ENCODE results near the gene HDGFL3.

- TF ChIP-seq CREB1 (IDR thresholded peaks at IDR 0.05) = no peak
- TF ChIP-seq CREB1 (CRISPR knock-in tag; IDR thresholded peaks at IDR 0.05) = no peak
- TF ChIP-seq CHD1 (IDR thresholded peaks at IDR 0.05; ENCODE audit: low read length) = no peak
- TF ChIP-seq, protein P1, sequence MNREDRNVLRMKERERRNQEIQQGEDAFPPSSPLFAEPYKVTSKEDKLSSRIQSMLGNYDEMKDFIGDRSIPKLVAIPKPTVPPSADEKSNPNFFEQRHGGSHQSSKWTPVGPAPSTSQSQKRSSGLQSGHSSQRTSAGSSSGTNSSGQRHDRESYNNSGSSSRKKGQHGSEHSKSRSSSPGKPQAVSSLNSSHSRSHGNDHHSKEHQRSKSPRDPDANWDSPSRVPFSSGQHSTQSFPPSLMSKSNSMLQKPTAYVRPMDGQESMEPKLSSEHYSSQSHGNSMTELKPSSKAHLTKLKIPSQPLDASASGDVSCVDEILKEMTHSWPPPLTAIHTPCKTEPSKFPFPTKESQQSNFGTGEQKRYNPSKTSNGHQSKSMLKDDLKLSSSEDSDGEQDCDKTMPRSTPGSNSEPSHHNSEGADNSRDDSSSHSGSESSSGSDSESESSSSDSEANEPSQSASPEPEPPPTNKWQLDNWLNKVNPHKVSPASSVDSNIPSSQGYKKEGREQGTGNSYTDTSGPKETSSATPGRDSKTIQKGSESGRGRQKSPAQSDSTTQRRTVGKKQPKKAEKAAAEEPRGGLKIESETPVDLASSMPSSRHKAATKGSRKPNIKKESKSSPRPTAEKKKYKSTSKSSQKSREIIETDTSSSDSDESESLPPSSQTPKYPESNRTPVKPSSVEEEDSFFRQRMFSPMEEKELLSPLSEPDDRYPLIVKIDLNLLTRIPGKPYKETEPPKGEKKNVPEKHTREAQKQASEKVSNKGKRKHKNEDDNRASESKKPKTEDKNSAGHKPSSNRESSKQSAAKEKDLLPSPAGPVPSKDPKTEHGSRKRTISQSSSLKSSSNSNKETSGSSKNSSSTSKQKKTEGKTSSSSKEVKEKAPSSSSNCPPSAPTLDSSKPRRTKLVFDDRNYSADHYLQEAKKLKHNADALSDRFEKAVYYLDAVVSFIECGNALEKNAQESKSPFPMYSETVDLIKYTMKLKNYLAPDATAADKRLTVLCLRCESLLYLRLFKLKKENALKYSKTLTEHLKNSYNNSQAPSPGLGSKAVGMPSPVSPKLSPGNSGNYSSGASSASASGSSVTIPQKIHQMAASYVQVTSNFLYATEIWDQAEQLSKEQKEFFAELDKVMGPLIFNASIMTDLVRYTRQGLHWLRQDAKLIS (CRISPR knock-in tag; IDR thresholded peaks at IDR 0.05) = no peak
- TF ChIP-seq, protein P2, sequence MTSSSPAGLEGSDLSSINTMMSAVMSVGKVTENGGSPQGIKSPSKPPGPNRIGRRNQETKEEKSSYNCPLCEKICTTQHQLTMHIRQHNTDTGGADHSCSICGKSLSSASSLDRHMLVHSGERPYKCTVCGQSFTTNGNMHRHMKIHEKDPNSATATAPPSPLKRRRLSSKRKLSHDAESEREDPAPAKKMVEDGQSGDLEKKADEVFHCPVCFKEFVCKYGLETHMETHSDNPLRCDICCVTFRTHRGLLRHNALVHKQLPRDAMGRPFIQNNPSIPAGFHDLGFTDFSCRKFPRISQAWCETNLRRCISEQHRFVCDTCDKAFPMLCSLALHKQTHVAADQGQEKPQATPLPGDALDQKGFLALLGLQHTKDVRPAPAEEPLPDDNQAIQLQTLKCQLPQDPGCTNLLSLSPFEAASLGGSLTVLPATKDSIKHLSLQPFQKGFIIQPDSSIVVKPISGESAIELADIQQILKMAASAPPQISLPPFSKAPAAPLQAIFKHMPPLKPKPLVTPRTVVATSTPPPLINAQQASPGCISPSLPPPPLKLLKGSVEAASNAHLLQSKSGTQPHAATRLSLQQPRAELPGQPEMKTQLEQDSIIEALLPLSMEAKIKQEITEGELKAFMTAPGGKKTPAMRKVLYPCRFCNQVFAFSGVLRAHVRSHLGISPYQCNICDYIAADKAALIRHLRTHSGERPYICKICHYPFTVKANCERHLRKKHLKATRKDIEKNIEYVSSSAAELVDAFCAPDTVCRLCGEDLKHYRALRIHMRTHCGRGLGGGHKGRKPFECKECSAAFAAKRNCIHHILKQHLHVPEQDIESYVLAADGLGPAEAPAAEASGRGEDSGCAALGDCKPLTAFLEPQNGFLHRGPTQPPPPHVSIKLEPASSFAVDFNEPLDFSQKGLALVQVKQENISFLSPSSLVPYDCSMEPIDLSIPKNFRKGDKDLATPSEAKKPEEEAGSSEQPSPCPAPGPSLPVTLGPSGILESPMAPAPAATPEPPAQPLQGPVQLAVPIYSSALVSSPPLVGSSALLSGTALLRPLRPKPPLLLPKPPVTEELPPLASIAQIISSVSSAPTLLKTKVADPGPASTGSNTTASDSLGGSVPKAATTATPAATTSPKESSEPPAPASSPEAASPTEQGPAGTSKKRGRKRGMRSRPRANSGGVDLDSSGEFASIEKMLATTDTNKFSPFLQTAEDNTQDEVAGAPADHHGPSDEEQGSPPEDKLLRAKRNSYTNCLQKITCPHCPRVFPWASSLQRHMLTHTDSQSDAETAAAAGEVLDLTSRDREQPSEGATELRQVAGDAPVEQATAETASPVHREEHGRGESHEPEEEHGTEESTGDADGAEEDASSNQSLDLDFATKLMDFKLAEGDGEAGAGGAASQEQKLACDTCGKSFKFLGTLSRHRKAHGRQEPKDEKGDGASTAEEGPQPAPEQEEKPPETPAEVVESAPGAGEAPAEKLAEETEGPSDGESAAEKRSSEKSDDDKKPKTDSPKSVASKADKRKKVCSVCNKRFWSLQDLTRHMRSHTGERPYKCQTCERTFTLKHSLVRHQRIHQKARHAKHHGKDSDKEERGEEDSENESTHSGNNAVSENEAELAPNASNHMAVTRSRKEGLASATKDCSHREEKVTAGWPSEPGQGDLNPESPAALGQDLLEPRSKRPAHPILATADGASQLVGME (CRISPR knock-in tag; IDR thresholded peaks at IDR 0.05) = no peak
- TF ChIP-seq, protein P3, sequence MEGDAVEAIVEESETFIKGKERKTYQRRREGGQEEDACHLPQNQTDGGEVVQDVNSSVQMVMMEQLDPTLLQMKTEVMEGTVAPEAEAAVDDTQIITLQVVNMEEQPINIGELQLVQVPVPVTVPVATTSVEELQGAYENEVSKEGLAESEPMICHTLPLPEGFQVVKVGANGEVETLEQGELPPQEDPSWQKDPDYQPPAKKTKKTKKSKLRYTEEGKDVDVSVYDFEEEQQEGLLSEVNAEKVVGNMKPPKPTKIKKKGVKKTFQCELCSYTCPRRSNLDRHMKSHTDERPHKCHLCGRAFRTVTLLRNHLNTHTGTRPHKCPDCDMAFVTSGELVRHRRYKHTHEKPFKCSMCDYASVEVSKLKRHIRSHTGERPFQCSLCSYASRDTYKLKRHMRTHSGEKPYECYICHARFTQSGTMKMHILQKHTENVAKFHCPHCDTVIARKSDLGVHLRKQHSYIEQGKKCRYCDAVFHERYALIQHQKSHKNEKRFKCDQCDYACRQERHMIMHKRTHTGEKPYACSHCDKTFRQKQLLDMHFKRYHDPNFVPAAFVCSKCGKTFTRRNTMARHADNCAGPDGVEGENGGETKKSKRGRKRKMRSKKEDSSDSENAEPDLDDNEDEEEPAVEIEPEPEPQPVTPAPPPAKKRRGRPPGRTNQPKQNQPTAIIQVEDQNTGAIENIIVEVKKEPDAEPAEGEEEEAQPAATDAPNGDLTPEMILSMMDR (IDR thresholded peaks at IDR 0.05 in 2 of 3, conservative IDR thresholded peaks at IDR 0.05 in 1 of 3; ENCODE audit: insufficient read depth in 2 of 3, low read depth in 1 of 3, low read length in 3 of 3) = no peak
- TF ChIP-seq IRF9 (tag; IDR thresholded peaks at IDR 0.05) = no peak
- TF ChIP-seq ZNF717 (CRISPR knock-in tag; IDR thresholded peaks at IDR 0.05) = no peak
- no peak for TF ChIP-seq ADNP (tag; IDR thresholded peaks at IDR 0.05)
Observed at GRCh38 chr15:83192742-83193141, 14.9 kb downstream of the HDGFL3 start.
